GM21390 (cell line): ENCODE data around the gene JAKMIP2.
"Not testable (repeated sequence)": the region's sequence is repeated elsewhere in the genome, so short reads cannot be mapped to it uniquely, and the experiment has no call there.

ENCODE experiments used
- ATAC-seq: cut with Tn5 transposase; IDR thresholded peaks from one replicate; pipeline ENCODE4 v1.9.1; 2021; ENCODE audit not compliant: unreplicated experiment

Gene JAKMIP2

GRCh38 chr5:147782110-147783028 lies at the start of gene JAKMIP2:
Gene JAKMIP2 (minus strand): TSS chr5:147782728. CDS start chr5:147671806, 110,922 bp downstream.
- ATAC-seq = peak; percentile 93

GRCh38 chr5:147831465-147831864 lies 48.9 kb upstream of the JAKMIP2 start, which contains the start of gene SPINK1:
Gene SPINK1 (minus strand): TSS chr5:147831671. CDS start chr5:147831577, 94 bp downstream.
- no peak for ATAC-seq

- no peak for ATAC-seq
Observed at GRCh38 chr5:147830035-147830434, 47.5 kb upstream of the JAKMIP2 start.

- ATAC-seq = not testable (repeated sequence)
Observed at GRCh38 chr5:147827017-147827416, 44.5 kb upstream of the JAKMIP2 start.

GRCh38 chr5:147826361-147826760 lies 43.8 kb upstream of the JAKMIP2 start:
- ATAC-seq = no peak

- peak; percentile 92 for ATAC-seq
Observed at GRCh38 chr5:147822686-147823491, 40.4 kb upstream of the JAKMIP2 start.

GRCh38 chr5:147822222-147822621 lies 39.7 kb upstream of the JAKMIP2 start:
- ATAC-seq = not testable (repeated sequence)

GRCh38 chr5:147821766-147822165 lies 39.2 kb upstream of the JAKMIP2 start:
- ATAC-seq = no peak

- ATAC-seq = no peak
Observed at GRCh38 chr5:147819261-147819770, 36.8 kb upstream of the JAKMIP2 start.

GRCh38 chr5:147818290-147818689 lies 35.8 kb upstream of the JAKMIP2 start:
- ATAC-seq = no peak

- ATAC-seq = no peak
Observed at GRCh38 chr5:147813696-147814095, 31.2 kb upstream of the JAKMIP2 start.

GRCh38 chr5:147809830-147810666 lies 27.5 kb upstream of the JAKMIP2 start:
- no peak for ATAC-seq

GRCh38 chr5:147805030-147805454 lies 22.5 kb upstream of the JAKMIP2 start:
- peak; percentile 85 for ATAC-seq

- no peak for ATAC-seq
Observed at GRCh38 chr5:147804334-147804733, 21.8 kb upstream of the JAKMIP2 start.

- no peak for ATAC-seq
Observed at GRCh38 chr5:147803926-147804325, 21.4 kb upstream of the JAKMIP2 start.

- not testable (repeated sequence) for ATAC-seq
Observed at GRCh38 chr5:147803161-147803560, 20.6 kb upstream of the JAKMIP2 start.

- ATAC-seq = no peak
Observed at GRCh38 chr5:147801461-147801860, 18.9 kb upstream of the JAKMIP2 start.

GRCh38 chr5:147800491-147800890 lies 18.0 kb upstream of the JAKMIP2 start:
- ATAC-seq = no peak

- no peak for ATAC-seq
Observed at GRCh38 chr5:147796556-147797308, 14.2 kb upstream of the JAKMIP2 start.

- no peak for ATAC-seq
Observed at GRCh38 chr5:147791181-147791580, 8.7 kb upstream of the JAKMIP2 start.
